Lower leg skin (tissue), 3 donors: ENCODE measurements around the gene FOXR1.

Experiments
- POLR2A ChIP-seq, 2 donors: fragments of 450-650 bp; IDR thresholded peaks; one replicate each; pipeline ENCODE4 v1.6.1; 2016 to 2017; ENCODE audit warnings: antibody characterized with exemption in 2 of 2, mild to moderate bottlenecking in 1 of 2, moderate library complexity in 1 of 2
- TF ChIP-seq, protein P1 (sequence below), 3 donors: fragments of 450-650 bp; IDR thresholded peaks; one replicate each; pipeline ENCODE4 v1.5.1; 2016; ENCODE audit warnings: antibody characterized with exemption in 3 of 3, mild to moderate bottlenecking in 3 of 3, moderate library complexity in 2 of 3

DNA sequence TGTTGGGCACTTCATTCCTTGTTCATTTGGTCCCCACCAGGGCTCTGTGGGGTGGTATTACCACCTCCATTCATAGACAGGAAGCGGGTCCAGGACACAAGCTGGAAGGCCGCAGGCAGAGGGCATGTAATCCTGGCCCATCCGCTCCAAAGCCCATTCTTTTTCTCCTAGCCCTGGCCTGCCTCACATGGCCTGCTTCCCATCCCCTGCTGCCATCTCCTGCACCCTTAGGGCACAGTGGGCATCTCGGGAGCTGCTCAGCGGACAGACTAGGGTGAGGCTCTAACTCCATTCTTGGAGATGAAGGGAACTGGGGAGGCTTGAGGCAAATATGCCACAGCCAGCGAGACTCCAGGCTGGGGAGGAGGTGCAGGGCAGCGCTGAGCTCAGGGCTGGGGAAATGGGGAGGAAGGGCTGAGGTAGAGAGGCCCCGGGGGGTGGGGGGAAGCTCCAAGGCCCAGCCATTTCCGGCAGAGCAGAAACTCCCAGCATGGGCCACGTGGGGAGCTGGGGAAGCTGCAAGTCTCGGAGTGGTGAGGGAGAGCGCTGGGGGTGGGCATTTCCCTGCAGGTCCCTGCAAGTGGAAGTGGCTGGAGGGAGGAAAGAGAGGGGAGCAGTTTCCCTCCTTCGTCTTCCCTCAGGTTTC, 31.5 kb upstream of the FOXR1 start:
- TF ChIP-seq, protein P1, sequence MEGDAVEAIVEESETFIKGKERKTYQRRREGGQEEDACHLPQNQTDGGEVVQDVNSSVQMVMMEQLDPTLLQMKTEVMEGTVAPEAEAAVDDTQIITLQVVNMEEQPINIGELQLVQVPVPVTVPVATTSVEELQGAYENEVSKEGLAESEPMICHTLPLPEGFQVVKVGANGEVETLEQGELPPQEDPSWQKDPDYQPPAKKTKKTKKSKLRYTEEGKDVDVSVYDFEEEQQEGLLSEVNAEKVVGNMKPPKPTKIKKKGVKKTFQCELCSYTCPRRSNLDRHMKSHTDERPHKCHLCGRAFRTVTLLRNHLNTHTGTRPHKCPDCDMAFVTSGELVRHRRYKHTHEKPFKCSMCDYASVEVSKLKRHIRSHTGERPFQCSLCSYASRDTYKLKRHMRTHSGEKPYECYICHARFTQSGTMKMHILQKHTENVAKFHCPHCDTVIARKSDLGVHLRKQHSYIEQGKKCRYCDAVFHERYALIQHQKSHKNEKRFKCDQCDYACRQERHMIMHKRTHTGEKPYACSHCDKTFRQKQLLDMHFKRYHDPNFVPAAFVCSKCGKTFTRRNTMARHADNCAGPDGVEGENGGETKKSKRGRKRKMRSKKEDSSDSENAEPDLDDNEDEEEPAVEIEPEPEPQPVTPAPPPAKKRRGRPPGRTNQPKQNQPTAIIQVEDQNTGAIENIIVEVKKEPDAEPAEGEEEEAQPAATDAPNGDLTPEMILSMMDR (IDR thresholded peaks at IDR 0.05), result no peak
- TF ChIP-seq POLR2A (IDR thresholded peaks at IDR 0.05), result no peak
